GM18867 (cell line): Measurements from ENCODE around the gene SELPLG.
"Not testable (repeated sequence)": the region's sequence is repeated elsewhere in the genome, so short reads cannot be mapped to it uniquely, and the experiment has no call there.

ENCODE experiments used
- ATAC-seq: cut with Tn5 transposase; IDR thresholded peaks from one replicate; pipeline ENCODE4 v1.9.1; 2021; ENCODE audit warnings: mild to moderate bottlenecking, moderate library complexity; ENCODE audit not compliant: unreplicated experiment

SELPLG gene

DNA sequence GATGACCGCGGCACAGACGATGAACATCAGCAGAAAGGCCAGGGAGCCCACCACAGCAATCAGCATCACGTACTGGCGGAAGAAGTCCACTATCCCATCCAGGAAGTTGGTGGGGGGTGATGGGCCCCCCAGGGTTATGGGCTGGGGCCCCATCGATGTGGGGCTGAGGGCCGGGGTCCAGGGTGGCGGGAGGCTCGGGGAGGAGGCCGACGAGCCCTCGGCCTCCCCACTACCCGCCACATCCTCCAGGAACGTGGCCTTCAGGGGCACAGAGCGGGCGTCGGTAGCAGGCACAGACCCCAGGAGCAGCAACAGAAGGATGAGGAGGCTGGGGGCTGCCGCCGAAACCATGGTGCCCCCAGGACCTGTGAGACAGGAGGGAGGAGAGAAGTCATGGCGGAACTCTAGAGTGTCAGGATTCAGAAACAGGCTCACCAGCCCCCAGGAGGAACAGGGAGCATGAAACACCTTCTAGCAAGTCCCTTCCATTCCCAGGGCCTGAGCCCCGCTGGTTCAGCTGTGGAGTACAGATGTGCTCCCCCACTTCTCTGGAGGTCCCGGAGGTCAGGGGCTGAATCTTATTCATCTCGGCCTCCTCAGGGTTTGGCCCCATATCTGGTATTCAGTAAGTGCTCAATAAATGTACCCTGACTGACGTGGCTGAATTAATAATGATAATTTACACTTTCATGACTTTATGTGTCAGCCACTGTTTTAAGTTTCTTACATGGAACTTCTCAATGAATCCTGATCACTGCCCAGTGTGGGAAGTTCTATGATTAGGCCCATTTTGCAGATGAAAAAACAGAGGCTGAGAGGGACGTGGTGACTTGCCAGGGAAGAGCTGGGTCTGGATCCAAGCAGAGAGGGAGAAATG is 41.4 kb downstream of the SELPLG start:
- ATAC-seq, result no peak

GRCh38 chr12:108591267-108591980 is 42.3 kb downstream of the SELPLG start:
- no peak for ATAC-seq

DNA sequence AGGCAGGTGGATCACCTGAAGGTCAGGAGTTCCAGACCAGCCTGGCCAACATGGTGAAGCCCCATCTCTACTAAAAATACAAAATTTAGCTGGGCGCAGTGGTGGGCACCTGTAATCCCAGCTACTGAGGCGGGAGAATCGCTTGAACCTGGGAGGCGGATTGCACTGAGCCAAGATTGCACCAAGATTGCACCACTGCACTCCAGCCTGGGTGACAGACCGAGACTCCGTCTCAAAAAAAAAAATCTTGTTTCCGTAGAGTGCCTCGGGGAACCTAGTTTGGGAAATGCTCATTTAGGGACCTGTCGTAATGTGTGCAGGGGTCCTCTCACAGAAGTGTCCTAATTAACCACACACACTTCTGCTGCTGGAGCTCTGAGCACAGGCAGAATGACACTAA is 43.2 kb downstream of the SELPLG start:
- ATAC-seq, result not testable (repeated sequence)

DNA sequence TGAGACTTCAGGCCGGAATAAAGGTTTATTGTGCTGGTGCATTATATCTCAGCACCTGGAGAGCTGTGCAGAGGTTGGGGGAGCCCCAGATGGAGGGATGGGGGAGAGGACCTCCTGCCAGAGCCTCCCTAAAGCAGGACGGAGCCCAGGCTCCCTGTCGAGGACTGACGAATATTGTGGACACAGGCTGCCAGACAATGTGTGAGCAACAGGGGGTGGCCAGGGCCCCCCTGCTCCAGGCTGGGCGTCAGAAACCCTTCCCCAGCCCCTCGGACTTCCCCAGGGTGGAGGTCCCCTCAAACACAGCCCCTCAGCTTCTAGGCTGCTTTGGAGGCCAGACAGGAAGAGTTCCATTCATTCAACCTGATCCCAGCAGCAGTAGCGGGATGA is 43.9 kb downstream of the SELPLG start:
- no peak for ATAC-seq

- no peak for ATAC-seq
Observed at GRCh38 chr12:108589028-108589839, 44.5 kb downstream of the SELPLG start.

DNA sequence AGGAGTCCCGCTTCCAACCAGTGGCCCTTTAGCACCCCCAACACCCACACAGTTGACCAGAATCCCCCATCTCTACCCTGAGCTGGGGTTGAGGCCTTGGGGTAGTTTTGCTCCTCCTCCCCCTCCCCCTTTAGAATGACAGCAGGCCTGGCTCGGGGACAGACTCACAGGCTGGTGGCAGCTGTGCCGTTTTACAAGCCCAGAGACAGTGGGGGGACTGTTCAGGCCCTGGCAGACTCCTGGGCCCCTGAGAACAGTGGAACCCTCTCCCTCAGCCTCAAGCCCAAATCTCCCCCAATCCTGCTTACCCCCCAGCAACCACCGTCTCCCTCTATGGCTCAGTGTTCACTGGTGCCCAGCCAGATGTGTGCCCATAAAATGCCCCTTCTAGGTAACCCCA is 45.9 kb downstream of the SELPLG start:
- no peak for ATAC-seq

GRCh38 chr12:108586306-108586705 is 47.4 kb downstream of the SELPLG start:
- no peak for ATAC-seq

DNA sequence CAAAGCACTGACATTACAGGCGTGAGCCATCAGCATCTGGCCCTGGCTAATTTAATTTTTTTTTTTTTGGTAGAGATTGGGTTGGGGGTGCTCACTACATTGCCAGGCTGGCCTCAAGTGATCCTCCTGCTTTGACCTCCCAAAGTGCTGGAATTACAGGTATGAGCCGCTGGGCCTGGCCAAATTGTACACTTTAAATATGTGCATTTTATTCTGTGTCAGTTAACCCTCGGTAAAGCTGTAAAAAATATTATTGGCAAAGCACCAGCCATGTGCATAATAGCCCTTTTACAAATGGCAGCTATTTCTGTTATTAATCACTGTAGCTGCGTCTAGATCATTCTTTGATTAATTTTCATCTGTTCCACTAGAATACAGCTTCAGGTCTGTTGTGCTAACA is 47.8 kb downstream of the SELPLG start:
- ATAC-seq, result no peak

GRCh38 chr12:108584456-108585065 is 49.1 kb downstream of the SELPLG start:
- no peak for ATAC-seq

GRCh38 chr12:108583991-108584390 is 49.7 kb downstream of the SELPLG start:
- ATAC-seq, result no peak

- no peak for ATAC-seq
Observed at GRCh38 chr12:108582978-108583770, 50.5 kb downstream of the SELPLG start.

- ATAC-seq, result no peak
Observed at GRCh38 chr12:108582509-108582908, 51.2 kb downstream of the SELPLG start.

DNA sequence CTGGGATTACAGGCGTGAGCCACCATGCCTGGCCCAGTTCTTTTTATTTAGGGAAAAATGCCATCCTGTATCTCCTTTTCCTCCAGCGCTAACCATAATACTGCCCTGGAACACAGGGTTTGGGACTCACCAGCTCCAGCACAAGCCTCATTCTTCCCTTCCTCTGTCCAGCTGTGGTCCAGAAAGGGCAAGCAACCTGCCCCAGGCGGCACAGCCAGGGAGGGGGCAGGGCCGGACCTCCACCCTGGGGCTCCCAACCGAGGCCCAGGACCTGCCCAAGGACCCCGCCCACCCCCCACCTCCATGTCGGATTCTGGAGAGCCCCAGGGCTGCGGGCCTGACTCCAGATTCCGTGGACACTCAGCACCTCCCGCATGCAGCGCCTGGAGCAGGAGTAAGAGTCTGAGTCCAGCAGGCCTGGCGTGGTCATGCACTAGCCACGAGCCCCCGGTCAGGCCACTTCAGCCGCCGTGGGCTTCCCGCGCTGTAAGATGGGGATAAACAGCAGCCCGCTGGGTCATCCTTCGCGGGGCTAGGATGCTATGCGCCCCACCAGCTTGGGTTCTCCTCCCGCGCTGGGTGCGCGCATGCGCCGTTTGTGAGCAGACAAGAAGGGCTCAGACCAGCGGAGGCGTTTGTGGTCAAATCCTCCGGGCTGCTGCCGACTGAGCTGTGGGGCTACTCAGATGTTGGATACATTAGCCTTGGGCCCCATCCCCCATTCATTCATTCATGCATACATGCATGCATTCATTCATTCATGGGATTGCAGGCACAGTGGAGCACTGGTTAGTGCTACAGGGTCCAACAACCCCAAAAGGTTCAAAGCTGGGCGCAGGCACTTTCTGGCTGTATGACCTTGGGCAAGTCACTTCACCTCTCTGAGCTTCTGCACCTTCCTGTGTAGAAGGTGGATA is 52.1 kb downstream of the SELPLG start:
- ATAC-seq, result no peak

DNA sequence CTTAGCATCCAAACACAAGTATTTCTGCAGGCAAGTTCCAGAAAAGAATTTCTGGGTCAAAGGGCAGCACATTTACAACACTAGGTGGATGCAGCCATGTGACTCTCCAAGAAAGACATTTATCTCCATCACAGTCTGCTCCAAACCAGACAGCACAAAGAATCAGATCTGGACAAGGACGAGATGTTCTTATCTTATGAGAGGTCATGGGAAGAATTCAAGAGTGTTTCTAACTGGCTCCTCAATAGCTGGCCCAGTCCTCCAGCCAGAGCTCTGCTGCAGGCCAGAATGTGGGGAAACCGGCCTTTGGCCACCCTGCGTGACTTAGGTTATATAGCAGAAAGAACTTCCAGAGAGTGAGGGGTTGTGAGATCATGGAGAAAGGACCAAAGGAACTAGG is 53.2 kb downstream of the SELPLG start:
- no peak for ATAC-seq

- no peak for ATAC-seq
Observed at GRCh38 chr12:108578813-108579212, 54.9 kb downstream of the SELPLG start.

- ATAC-seq, result no peak
Observed at GRCh38 chr12:108578264-108578663, 55.4 kb downstream of the SELPLG start.

GRCh38 chr12:108577458-108577857 is 56.2 kb downstream of the SELPLG start:
- no peak for ATAC-seq

DNA sequence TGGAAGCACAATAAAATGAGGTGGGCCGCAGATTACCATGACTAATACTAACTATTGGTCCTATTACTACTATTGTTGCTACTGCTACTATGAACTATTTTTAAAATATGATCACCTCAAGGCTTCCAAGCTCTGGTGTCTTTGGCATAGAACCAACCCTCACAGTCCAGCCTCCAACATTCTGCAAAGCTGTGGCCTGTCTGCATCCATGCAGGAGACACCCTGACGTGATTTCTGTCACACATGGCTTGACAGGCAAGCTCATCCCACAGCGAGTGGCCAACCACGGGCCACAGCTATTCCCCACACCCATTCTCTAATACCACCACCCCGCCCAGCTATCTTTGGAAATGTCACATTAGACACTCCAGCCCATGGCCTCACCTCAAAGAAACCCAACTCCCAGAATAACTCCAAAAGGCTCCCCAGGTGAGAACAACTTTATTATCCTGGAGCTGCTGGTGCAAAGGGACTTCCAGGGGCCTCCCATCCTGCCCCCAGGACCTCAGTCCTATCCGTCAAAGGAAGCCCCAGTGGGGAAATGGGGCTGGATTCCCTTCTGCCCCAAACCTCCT is 56.9 kb downstream of the SELPLG start:
- no peak for ATAC-seq
